Suprapubic skin (tissue), 3 donors: ENCODE results near the gene ZNF470.

Source experiments
- CTCF ChIP-seq, 2 donors: fragments of 200-600 bp in 1 of 2; fragments of 450-650 bp in 1 of 2; sonication (generic) in 1 of 2; IDR thresholded peaks; one replicate each; pipeline ENCODE4 v1.5.1; 2016 to 2019; ENCODE audit warnings: antibody characterized with exemption in 2 of 2, mild to moderate bottlenecking in 1 of 2, moderate library complexity in 1 of 2
- EP300 ChIP-seq: sonication (generic); formaldehyde crosslinking; IDR thresholded peaks from one replicate; pipeline ENCODE4 v1.6.1; 2017; ENCODE audit warnings: antibody characterized with exemption

GRCh38 chr19:56573914-56574313, 6.6 kb downstream of the ZNF470 start:
- no peak for TF ChIP-seq CTCF (IDR thresholded peaks at IDR 0.05)
- TF ChIP-seq EP300 = no peak
